Epithelial cell of umbilical artery (primary cell): ENCODE data around the gene CYP17A1. TPM values are rescaled to one million over a fixed set of nuclear protein-coding genes. Genes with fewer than 3 reads are reported as not detected.

ENCODE experiments used
- total RNA-seq: library from RNA; depleted of rRNA; stranded (reverse); fragments of >200 nt; gene quantifications from 2 replicates; pipeline ENCODE4 v1.2.3, GENCODE V29; 2014

Gene CYP17A1
- not detected in 2 replicates for total RNA-seq

GRCh38 chr10:102837230-102837721 is at the start of gene CYP17A1:
Gene CYP17A1, minus strand, starts transcription at chr10:102837413. Its CDS starts 52 bp downstream, at chr10:102837361.

GRCh38 chr10:102869258-102870198 is 32.3 kb upstream of the CYP17A1 start, which contains the start of gene AS3MT:
Gene AS3MT, plus strand, starts transcription at chr10:102869470. Its CDS starts 123 bp downstream, at chr10:102869593.

Other genes starting within 250 kb of the CYP17A1 start
- 54.1 and 66.3 TPM in 2 replicates for gene TRIM8, start 192.9 kb downstream of the CYP17A1 start, total RNA-seq
- gene ARL3, start 123.0 kb downstream of the CYP17A1 start, total RNA-seq, result 8.4 and 8.7 TPM in 2 replicates
- 4.5 and 12.0 TPM in 2 replicates for gene SFXN2, start 122.8 kb downstream of the CYP17A1 start, total RNA-seq
- gene WBP1L, start 93.5 kb downstream of the CYP17A1 start, total RNA-seq, result 24.7 and 58.4 TPM in 2 replicates
- 16.0 and 19.8 TPM in 2 replicates for gene BORCS7, start 16.8 kb upstream of the CYP17A1 start, total RNA-seq
- 1.8 and 2.6 TPM in 2 replicates for gene AS3MT, start 32.1 kb upstream of the CYP17A1 start, total RNA-seq
- 1.6 and 3.0 TPM in 2 replicates for gene CNNM2, start 80.9 kb upstream of the CYP17A1 start, total RNA-seq